ENCODE data around the gene PLAAT2.

DNA sequence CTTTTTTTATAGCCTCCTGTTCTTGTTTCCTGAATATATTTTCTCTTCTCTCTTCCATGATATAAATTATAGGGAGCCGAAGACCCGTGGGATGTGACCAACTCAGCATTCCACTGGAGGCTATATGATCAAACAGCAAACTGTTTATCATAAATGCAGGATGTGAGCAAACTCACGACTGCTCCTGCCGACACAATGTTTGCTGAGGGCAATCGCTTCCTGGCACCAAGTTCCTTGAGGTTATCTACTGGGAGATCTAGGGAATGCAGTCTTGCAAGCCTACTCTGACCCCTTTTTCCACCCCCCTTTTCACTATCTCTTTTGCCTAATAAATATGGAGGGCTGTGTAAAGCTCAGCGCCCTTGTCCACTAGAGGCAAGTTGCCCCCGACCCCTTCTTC, 40.0 kb downstream of the PLAAT2 start:
- TF ChIP-seq CSDC2 (CRISPR knock-in tag; IDR thresholded peaks at IDR 0.05) (no peak), CREB5 (CRISPR knock-in tag; IDR thresholded peaks at IDR 0.05; ENCODE audit: low read depth) (no peak), ZNF70 (CRISPR knock-in tag; IDR thresholded peaks at IDR 0.05) (no peak), ZFP3 (CRISPR knock-in tag; IDR thresholded peaks at IDR 0.05) (no peak), PATZ1 (CRISPR knock-in tag; IDR thresholded peaks at IDR 0.05; ENCODE audit: borderline replicate concordance) (no peak), ZFP30 (CRISPR knock-in tag; IDR thresholded peaks at IDR 0.05) (no peak), TOX (CRISPR knock-in tag; IDR thresholded peaks at IDR 0.05; ENCODE audit: borderline replicate concordance) (no peak), ZNF8 (CRISPR knock-in tag; IDR thresholded peaks at IDR 0.05) (no peak)
